Parathyroid adenoma (tissue), 2 donors: Measurements from ENCODE around the gene SLC44A3.

Experiments used
- H2AFZ ChIP-seq: fragments of 300-600 bp; sonication (generic); one replicate; pipeline ENCODE4 v1.7.0; 2017; ENCODE audit warnings: antibody characterized with exemption, mild to moderate bottlenecking
- H3K27ac ChIP-seq: fragments of 300-600 bp; sonication (generic); one replicate; pipeline ENCODE4 v1.7.0; 2017
- H3K27me3 ChIP-seq: fragments of 300-600 bp; sonication (generic); one replicate; pipeline ENCODE4 v1.7.0; 2017; ENCODE audit warnings: low read length; ENCODE audit not compliant: control insufficient read depth, insufficient read depth
- H3K36me3 ChIP-seq: fragments of 300-600 bp; sonication (generic); one replicate; pipeline ENCODE4 v1.7.0; 2017; ENCODE audit warnings: low read length; ENCODE audit not compliant: control insufficient read depth, insufficient read depth
- H3K4me1 ChIP-seq: fragments of 300-600 bp; sonication (generic); one replicate; pipeline ENCODE4 v1.7.0; 2017; ENCODE audit warnings: control low read depth
- H3K4me2 ChIP-seq: fragments of 300-600 bp; sonication (generic); one replicate; pipeline ENCODE4 v1.7.0; 2017; ENCODE audit warnings: low read length
- H3K4me3 ChIP-seq: fragments of 300-600 bp; sonication (generic); one replicate; pipeline ENCODE4 v1.7.0; 2017; ENCODE audit warnings: low read depth, low read length
- H3K79me2 ChIP-seq: fragments of 300-600 bp; sonication (generic); one replicate; pipeline ENCODE4 v1.7.0; 2017; ENCODE audit warnings: control low read depth
- H3K9ac ChIP-seq: fragments of 300-600 bp; sonication (generic); one replicate; pipeline ENCODE4 v1.7.0; 2017; ENCODE audit warnings: mild to moderate bottlenecking
- H3K9me3 ChIP-seq: fragments of 300-600 bp; sonication (generic); one replicate; pipeline ENCODE4 v1.7.0; 2017; ENCODE audit warnings: low read length; ENCODE audit not compliant: control insufficient read depth
- TF ChIP-seq, protein P1 (sequence below): fragments of 300-600 bp; sonication (generic); IDR thresholded peaks from one replicate; pipeline ENCODE4 v1.7.0; 2017; ENCODE audit warnings: antibody characterized with exemption, mild to moderate bottlenecking
- donor health status: primary hyperparathyroidism.

The SLC44A3 gene

DNA sequence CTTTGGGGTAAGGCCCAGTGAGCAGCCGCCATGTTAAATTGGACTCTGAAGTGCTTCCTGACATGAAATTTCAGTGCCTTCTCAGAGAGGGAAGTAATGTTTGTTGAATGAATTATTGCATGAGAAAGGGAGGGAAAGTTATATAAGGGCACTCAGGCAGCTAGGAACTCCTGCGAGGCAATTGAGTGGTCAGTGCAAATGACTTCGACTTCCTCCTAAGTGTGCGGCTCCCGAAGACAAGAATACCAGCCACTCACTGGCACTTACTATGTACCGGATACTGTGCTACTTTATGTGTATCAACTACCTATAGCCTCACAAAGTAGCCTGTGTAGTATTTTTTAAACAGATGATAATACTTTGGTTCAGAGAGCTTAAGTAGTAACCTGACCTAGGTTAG is 54.3 kb downstream of the SLC44A3 start:
- Histone ChIP-seq H3K4me2 (no peak overlapping the region), H3K27ac (no peak overlapping the region), H2AFZ (no peak overlapping the region), H3K4me3 (no peak overlapping the region), H3K9ac (no peak overlapping the region), H3K4me1 (no peaks in the 10 kb centered on the region), H3K9me3 (no peaks in the 10 kb centered on the region), H3K27me3 (no peaks in the 10 kb centered on the region), H3K36me3 (no peaks in the 10 kb centered on the region), H3K79me2 (no peaks in the 10 kb centered on the region)
- TF ChIP-seq, protein P1, sequence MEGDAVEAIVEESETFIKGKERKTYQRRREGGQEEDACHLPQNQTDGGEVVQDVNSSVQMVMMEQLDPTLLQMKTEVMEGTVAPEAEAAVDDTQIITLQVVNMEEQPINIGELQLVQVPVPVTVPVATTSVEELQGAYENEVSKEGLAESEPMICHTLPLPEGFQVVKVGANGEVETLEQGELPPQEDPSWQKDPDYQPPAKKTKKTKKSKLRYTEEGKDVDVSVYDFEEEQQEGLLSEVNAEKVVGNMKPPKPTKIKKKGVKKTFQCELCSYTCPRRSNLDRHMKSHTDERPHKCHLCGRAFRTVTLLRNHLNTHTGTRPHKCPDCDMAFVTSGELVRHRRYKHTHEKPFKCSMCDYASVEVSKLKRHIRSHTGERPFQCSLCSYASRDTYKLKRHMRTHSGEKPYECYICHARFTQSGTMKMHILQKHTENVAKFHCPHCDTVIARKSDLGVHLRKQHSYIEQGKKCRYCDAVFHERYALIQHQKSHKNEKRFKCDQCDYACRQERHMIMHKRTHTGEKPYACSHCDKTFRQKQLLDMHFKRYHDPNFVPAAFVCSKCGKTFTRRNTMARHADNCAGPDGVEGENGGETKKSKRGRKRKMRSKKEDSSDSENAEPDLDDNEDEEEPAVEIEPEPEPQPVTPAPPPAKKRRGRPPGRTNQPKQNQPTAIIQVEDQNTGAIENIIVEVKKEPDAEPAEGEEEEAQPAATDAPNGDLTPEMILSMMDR, result no peak

- H3K27ac ChIP-seq, result no peak overlapping the region
- no peak overlapping the region for H3K4me2 ChIP-seq
- no peaks in the 10 kb centered on the region for H3K36me3 ChIP-seq
- no peak overlapping the region for H3K9ac ChIP-seq
- TF ChIP-seq, protein P1, result no peak
- no peaks in the 10 kb centered on the region for H3K9me3 ChIP-seq
- H3K27me3 ChIP-seq, result no peaks in the 10 kb centered on the region
- H3K4me1 ChIP-seq, result no peaks in the 10 kb centered on the region
- no peak overlapping the region for H2AFZ ChIP-seq
- H3K79me2 ChIP-seq, result no peaks in the 10 kb centered on the region
- no peak overlapping the region for H3K4me3 ChIP-seq
These were observed 55.6 kb downstream of the SLC44A3 start for GRCh38 chr1:94875794-94876193.

DNA sequence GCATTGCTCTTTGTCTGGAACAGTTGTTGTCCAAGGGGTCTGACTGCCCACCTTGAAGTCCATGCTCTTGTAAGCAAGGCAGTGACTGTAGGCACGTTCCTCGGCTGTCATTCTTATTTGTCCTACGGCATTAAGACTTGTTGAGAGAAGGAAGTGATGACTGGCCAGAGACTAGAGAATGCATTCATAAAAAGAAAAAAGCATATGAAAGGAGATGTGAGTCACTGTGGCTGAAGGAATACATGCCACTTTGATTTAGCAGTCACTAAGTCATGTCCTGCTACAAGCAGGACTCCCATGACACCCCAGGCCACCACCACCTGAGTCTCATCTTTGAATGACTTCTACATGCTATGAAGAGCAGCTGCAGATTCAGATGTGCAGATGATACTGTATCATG is 56.2 kb downstream of the SLC44A3 start:
- no peak overlapping the region for H2AFZ ChIP-seq
- H3K27me3 ChIP-seq, result no peaks in the 10 kb centered on the region
- no peak overlapping the region for H3K27ac ChIP-seq
- TF ChIP-seq, protein P1, result no peak
- no peaks in the 10 kb centered on the region for H3K36me3 ChIP-seq
- no peak overlapping the region for H3K4me2 ChIP-seq
- H3K9ac ChIP-seq, result no peak overlapping the region
- H3K9me3 ChIP-seq, result no peaks in the 10 kb centered on the region
- H3K79me2 ChIP-seq, result no peaks in the 10 kb centered on the region
- no peak overlapping the region for H3K4me3 ChIP-seq
- no peaks in the 10 kb centered on the region for H3K4me1 ChIP-seq

DNA sequence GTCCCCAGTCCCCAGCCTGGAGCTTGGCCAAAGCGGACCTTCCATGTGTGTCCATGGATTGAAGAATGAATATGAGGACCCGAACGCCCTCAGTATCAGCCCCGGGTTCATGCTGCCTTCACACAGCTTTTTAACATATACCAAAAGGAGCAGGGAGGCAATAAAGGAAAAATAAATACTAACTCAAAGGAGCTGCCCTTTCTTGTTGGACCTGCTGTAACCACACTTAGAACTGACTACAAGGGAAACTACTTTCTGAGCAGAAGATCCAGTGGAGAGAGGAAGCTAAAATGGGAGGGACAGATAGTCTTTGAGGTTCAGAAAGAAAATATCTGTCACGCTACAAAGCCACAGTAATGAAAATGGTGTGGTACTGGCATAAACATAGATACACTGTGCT is 58.2 kb downstream of the SLC44A3 start:
- Histone ChIP-seq H3K27me3 (no peaks in the 10 kb centered on the region), H3K4me3 (no peak overlapping the region), H3K27ac (no peak overlapping the region), H2AFZ (no peak overlapping the region), H3K79me2 (no peaks in the 10 kb centered on the region), H3K4me2 (no peak overlapping the region), H3K4me1 (no peaks in the 10 kb centered on the region), H3K36me3 (no peaks in the 10 kb centered on the region), H3K9ac (no peak overlapping the region), H3K9me3 (no peaks in the 10 kb centered on the region)
- TF ChIP-seq, protein P1, result no peak

GRCh38 chr1:94883691-94884090 is 63.5 kb downstream of the SLC44A3 start:
- H3K27me3 ChIP-seq, result no peaks in the 10 kb centered on the region
- H3K4me1 ChIP-seq, result no peaks in the 10 kb centered on the region
- no peak overlapping the region for H2AFZ ChIP-seq
- H3K9ac ChIP-seq, result no peak overlapping the region
- H3K36me3 ChIP-seq, result no peaks in the 10 kb centered on the region
- H3K9me3 ChIP-seq, result no peaks in the 10 kb centered on the region
- H3K79me2 ChIP-seq, result no peaks in the 10 kb centered on the region
- TF ChIP-seq, protein P1, result no peak
- no peak overlapping the region for H3K4me2 ChIP-seq
- no peak overlapping the region for H3K4me3 ChIP-seq
- H3K27ac ChIP-seq, result no peak overlapping the region
